HG02943 (cell line): Measurements from ENCODE around the gene RFTN1.
A peak's percentile ranks its signal among the peaks of the same experiment; 100 is the strongest.

Experiments used
- ATAC-seq: cut with Tn5 transposase; IDR thresholded peaks from one replicate; pipeline ENCODE4 v1.9.1; 2021; ENCODE audit warnings: mild to moderate bottlenecking, low read depth, moderate library complexity; ENCODE audit not compliant: unreplicated experiment

Gene RFTN1

DNA sequence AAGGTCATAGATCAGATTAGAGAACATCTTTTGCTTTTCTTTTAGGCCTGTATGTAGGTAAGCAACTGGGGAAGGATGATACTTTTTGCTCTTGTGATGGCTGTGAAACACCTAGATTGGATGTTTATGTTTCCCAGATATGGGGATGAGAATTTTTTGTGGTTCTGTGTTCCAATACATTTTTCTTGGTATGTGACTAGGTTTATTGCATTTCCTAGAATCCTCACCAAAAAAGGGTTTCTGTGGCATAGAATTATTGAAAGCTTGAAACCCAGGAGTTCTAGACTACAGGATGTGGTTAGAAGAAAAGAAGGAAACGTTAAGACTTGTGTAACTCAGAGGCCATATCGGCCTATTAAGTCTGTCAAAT is 222.7 kb downstream of the RFTN1 start:
- ATAC-seq = no peak

DNA sequence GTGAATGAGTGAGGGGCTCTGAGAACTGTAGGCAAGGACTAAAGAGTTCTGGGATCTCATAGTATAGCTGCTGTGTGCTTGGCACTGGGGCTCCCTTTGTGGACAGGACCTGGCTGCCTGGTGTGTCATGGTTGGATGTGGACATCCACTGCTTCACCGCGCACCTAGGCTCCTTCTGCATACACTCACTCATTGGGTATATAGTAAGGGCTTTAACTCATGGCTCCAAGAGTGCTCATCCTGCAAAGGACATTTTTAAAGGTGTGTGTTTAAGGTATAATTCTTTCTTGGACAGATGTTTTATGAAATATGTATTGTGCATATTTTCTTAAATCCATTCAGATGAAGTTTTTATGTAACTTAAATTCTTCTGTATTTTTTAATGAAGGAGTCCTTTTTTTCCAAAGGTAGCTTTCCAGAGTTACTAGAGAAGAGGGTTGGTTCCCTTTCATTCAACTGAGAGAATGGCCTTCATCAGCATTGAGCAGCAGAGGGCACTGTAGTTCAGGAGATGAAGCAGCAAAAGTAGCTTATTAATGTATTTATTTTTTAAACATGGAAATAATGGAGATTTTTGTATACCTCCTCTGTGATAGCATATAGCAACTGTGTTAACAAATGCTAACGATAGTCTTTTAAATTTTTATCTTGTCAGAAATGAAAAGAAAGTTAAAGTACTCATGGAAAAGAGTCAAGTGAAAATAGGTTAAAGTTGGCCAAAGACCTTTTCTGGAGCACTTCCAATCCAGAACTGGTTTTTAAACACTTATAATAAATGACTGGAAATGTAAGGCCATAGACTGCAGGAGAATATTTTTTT is 223.3 kb downstream of the RFTN1 start:
- no peak for ATAC-seq

DNA sequence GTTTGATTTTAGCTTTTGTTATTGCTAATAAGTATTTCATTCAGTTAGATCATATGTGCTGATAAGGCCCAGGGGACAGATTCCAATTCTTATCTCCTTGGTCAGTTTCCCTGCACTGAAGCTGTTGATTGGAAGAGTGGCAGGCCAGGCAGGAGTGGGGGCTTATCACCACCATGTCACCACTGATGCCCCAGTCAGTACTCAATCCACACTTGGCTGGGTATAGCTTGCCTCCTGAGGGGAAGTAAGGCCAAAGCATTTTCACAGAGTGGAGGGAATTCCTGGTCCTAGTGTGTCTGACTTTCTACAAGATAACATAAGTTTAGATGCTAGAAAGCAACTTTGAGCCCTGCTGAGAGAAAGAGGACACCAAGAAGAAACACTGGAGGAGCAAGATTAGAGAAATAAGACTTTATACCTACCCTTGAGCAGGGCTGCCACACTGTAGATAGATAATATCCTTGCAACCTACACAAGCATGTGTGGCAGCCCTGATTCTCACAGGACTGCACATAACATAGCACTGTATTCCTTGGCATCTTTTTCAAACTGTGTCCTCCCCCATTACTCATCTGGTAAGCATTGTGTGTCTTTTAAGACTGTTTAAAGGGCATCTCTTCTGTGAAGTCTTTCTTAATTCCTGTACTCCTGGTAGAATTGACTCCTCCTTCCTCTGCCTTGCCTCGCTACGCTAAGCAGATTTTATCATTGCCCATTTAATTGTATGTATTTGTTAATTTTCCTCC is 224.2 kb downstream of the RFTN1 start:
- ATAC-seq = no peak

DNA sequence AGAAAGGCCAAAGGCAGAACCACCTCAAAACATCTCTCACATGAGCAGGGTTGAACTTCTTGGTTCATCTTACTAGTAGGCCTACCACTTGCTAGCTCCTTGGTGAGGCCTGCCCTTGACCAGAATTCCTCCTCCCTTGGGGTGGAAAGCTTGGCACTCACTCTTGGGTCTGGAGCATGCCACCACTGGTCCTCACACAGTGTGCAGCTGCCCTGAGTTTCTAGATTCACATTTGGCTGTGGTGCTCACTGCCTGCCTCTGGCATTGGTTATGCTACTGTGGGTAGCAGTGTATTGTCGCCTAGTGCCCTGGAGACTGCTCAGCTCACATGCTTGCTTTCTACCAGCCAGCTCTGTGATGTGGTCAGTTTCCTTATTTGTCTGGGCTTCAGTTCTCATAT is 224.8 kb downstream of the RFTN1 start:
- ATAC-seq = no peak

DNA sequence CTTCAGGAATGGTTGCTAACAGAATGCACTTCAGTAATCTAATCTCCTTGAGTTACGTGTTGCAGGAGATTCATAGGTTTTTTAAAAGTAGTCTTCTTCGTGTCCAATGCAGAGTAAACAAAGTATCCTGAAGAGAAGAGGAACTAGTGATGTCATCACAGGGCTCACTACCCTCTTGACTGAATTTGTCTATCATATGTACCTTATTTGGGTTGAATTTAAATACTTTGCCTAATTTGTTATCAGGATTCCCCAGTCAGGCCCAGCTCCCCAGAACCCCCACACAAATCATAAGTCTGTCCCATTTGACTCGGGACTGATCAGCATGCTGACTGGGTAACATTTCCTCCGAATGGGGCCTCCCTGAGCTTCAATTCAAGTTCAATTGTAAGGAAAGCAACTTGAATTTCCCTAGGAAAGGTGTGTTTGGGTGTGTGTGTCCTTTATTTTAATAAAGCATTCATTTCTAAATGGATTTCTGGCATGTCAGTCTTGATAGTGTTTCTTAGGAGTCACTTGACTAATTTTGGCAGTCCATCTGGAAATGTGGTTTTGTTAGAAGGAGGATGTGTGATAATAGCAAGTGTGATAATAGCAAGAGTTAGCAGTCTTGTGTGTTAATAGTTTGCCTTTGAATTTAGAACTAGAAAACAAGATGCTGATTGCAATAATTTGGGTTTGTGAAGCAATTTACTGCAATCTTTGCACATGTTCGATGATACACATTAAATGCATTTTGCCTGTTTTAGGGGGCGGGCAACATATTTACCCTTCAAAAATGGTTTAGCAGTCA is 226.6 kb downstream of the RFTN1 start:
- ATAC-seq = no peak

DNA sequence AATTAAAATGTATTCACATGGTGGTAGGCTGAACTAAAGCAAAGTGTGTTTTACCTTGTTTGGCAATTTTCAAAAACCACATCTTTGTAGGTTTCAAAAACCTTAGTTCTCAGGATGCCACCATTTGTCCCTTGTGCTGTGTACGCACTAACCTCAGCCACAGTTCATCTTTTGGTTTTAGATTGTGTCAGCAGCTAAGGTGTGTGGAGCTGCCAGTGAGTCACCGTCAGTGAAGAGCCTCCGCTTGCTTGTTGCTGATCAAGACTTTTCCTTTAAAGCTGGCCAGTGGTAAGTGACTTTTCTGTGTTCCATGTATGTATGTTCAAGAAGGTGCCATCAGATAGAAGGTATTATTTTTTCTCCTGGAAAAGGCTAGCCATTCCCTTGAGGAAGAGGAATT is 227.3 kb downstream of the RFTN1 start:
- ATAC-seq = peak; percentile 50

DNA sequence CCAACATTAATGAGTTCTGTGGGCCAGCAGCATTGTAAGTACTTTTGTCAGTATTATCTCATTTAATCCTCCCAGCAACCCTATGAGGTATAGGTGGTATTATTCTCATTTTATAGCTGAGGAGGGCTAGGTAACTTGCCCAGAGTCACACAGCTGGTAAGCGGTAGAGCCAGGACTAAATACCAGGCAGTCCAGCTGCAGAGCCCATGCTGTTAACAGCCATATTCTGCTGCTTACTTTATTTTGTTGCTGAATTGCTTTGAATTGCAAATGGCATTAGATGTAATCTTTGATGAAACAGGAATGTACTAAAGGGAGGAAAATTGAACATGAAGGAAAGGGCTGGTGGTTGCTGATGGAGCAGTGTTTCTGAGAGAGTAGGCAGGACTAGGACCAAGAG is 228.9 kb downstream of the RFTN1 start:
- no peak for ATAC-seq

DNA sequence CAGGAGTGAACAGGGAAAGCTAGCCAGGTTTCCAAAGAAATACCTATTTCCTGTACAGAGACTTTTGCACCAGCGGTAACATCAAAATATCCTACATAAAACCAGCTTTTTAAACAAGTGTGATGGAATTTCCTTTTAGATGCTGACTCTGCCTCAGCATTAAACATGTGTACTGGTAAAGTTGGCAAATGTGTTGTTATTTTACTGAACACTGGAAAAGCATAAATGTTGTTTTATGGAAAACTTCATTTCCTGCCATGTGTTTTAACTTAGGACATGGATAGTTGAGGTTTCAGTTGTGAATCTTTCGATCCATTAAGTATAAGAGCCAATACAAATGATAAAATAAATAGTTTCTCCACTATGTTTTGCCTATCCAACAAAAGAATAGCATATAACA is 232.8 kb downstream of the RFTN1 start:
- no peak for ATAC-seq

DNA sequence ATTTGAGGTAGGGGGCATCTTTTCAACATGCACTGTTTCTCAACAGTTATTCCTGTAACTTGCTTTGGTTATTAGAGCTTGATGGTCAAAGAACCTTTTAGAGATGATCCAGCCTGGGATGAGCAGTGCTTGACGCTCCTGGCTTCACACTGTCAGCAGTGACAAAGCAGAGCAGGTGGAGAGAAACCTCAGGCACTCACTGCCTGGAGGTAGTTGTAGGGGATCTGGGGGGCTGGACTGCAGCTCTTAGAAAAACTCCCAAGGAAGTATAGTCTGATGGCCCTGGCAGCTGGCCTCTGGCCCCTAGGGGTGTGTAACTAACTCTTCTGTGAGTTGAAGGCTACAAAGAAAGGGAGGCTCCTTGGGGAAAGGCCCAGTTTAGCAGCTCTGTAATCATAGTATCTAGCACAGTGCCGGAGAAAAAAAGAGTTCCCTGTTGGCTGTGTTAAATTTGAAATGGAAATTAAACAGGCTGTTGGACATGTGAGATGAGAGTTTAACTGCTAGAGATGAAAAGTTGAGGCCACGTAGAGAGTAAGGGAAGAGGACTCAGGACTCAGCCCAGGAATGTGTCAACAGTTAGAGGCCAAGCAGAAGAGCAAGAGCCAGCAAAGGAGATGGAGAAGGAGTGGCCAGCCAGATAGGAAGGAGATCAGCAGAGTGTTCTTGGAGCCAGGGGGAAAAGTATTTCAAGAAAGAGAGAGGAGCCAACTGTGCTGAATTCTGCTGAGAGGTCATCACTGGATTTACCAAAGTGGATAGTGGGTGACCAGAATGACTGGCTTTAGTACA is 234.3 kb downstream of the RFTN1 start:
- no peak for ATAC-seq

DNA sequence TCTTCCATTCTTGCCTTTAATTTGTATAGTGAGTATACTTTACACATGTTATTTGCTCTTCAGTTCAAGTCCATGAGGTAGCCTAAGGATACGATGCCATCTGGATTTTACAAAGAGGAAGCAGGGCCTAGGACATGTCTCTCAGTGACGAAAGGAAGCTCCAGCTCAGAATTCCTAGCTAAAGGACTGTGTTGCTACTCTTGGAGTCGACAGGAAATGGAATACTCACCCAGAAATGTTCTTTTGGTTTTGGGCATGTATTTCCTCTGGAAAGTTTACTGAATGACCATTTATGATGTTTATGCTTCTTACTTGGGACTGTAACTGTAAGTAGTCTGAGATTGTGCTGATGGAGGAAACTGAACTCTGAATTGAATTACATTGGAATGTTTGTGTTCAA is 236.0 kb downstream of the RFTN1 start:
- ATAC-seq = no peak

DNA sequence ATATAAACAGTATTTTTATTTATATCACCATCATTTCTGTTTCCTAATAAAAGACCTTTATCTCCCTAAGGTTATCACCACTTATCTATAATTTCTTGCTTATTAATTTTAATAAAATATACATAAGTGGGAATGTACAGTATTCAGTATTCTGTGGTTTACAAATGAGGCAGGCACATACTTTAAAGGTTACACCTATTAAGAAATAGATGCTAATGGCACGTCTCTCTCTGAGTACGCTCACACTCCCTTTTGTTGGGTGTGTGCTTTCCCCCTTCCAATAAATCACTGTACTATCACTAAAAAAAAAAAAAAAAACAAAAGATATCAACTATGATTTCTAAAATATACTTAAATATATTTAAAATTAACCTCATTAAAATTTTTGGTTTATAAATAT is 239.6 kb downstream of the RFTN1 start:
- ATAC-seq = no peak

DNA sequence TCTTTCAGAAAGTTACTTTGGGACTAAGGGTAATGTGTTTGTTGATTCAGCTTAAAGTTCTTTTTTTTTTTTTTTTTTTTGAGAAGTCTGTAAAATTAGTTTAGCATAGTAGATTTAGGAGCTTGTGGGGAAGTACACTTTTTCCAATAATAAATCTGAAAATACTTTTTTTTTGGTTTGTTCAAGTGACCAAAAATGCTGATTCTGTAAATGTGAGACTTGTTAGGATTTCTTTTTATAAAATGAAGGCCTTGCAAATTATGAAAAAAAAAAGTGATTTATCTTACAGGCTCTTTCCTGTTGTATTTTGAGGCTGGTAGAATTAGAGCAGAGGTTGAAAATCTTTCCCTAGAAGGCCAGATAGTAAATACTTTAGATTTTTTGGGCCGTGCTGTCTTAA is 240.9 kb downstream of the RFTN1 start:
- no peak for ATAC-seq

DNA sequence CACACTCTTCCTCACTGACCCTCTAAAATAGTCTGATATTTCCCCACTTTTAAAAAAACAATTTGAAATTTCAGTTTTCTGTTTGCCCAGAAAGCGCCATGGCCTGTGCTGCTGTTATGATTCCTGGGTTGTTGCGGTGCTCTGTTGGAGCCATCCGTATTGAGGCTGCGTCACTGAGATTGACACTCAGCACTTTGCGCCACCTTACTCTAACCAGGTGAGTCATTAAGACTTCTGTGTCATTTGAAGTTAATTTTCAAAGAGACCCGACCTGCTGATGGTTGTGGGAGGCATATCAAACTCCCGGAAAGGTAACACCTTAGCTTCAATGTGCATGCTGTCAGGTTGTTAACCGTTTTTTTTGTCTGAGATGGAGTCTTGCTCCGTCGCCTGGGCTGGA is 242.6 kb downstream of the RFTN1 start:
- no peak for ATAC-seq

DNA sequence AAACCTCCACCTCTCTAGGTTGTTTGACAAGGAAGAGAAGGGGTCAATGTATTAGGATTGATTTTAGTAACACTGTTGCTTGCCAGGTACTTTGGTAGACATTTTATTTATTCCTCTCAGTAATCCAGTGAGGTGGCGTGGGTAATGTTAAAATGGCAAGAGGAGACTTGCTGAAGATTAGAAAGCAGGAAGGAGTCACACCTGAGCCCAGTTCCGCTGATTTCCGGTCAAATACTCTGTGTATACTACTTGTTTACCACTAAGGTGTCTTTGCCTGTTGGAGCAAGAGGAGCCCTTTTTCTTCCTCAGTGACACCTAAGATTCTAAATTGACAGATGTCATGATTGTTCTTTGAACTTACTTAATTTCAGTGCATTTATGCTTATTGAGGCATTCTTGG is 246.8 kb downstream of the RFTN1 start:
- ATAC-seq = no peak
